ENCODE data around the gene IRX6. TPM values are rescaled to one million over a fixed set of nuclear protein-coding genes. Genes with fewer than 3 reads are reported as not detected.

The IRX6 gene
- total RNA-seq: not detected

DNA sequence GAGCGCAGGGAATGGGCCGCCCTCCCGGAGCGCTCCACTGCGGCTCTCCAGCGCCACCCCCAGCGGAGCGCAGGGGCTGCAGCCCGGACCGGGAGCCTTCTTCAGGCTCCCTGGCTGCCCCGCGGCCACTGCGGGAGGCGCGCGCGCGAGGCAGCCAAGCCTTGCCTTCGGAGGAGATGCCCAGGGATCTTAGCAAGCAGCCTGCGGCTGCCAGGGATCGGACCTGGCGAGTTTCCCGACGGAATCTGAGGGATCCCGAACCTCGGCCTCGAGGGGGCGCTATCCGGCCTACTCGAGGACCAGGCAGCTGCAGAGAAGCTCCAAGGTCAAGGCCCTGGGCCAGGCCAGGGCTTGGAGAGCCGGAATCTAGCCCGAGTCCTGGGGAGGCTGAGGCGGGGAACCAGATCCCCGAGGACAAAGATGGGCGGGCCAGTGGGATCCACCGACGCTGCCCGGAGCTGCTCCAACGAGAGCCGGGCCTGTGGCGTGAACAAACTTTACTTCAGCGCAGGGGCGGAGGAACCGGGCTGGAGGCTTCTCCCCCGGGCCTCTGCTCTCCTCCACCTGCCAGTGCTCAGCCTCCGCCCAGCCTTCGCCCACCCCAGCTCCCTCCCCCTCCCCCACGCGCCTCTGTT is at the start of gene IRX6:
Gene IRX6 (plus strand): TSS at position 567 of the 635 bp plus-strand sequence. CDS start 889 bp downstream, outside the sequence.
- POLR2A ChIA-PET: no interaction called here

DNA sequence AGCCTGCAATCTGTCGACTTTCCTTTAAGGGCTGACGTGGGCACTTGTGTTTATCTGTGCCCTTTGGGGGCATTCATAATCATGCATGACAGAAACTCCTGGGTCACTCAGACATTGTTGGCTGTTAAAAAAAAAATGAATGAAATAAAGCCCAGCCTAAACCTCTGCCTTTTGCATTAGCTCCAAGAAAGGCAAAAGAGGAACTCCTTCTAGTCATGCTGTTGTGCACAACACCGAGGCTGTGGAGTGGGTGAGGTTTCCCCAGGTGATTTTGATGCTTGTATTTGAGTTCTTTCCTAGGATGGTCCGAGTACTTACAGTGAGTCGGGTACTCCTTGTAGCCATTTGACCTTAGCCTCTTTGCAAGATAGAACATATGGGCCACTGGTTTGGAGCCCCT is 49.6 kb upstream of the IRX6 start:
- no peaks in the 10 kb centered on the region for H3K36me3 Mint-ChIP-seq
- POLR2A ChIA-PET: no interaction called here
- H3K4me3 Mint-ChIP-seq: no peak overlapping the region
- intact Hi-C loops (cut with micrococcal nuclease): no loop called here
- no peaks in the 10 kb centered on the region for H3K9me3 Mint-ChIP-seq
- CTCF ChIA-PET: no interaction called here
- H3K4me1 Mint-ChIP-seq (ENCODE audit: low read depth): no peaks in the 10 kb centered on the region
- H3K27me3 Mint-ChIP-seq: peaks cover 1% of the 10 kb centered on the region
- no peak overlapping the region for H3K27ac Mint-ChIP-seq
- DNase-seq: no peak

More for the DNA sequence above, at the start of gene IRX6:
- Mint-ChIP-seq H3K27me3 (peaks cover 31% of the 10 kb centered on the region), H3K36me3 (no peaks in the 10 kb centered on the region), H3K27ac (no peak within 1 kb of the TSS), H3K9me3 (no peaks in the 10 kb centered on the region), H3K4me3 (no peak within 1 kb of the TSS), H3K4me1 (ENCODE audit: low read depth) (no peaks in the 10 kb centered on the region)
- intact Hi-C loops (cut with micrococcal nuclease): loop anchor here (10.0 kb wide), 1 partner anchor 389 kb away; the partner anchor contains the start of gene IRX5
- DNase-seq: no peak
- CTCF ChIA-PET: no interaction called here

DNA sequence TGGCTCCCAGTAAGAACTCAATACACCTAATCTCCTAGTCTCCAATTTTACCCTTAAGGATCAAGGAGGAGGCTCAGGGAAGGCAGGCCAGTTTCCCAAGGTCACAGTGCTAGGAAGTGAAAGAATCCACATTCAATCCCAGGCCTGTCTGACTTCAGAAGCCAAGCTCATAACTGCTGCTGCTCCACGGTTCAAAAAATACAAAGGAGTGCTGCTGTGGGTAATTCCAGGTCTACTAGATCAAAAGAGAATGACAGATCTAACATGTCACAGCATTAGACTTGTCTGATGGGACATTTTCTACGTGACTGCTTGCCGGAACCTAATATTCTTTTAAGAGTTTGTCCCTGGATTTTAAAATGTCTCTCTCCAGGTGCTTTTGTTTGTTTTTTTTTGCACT is 48.8 kb upstream of the IRX6 start:
- H3K27ac Mint-ChIP-seq: no peak overlapping the region
- H3K36me3 Mint-ChIP-seq: no peaks in the 10 kb centered on the region
- intact Hi-C loops (cut with micrococcal nuclease): no loop called here
- no peaks in the 10 kb centered on the region for H3K9me3 Mint-ChIP-seq
- H3K4me3 Mint-ChIP-seq: no peak overlapping the region
- ChIA-PET POLR2A (no interaction called here), CTCF (no interaction called here)
- no peaks in the 10 kb centered on the region for H3K27me3 Mint-ChIP-seq
- no peak for DNase-seq
- no peaks in the 10 kb centered on the region for H3K4me1 Mint-ChIP-seq (ENCODE audit: low read depth)

DNA sequence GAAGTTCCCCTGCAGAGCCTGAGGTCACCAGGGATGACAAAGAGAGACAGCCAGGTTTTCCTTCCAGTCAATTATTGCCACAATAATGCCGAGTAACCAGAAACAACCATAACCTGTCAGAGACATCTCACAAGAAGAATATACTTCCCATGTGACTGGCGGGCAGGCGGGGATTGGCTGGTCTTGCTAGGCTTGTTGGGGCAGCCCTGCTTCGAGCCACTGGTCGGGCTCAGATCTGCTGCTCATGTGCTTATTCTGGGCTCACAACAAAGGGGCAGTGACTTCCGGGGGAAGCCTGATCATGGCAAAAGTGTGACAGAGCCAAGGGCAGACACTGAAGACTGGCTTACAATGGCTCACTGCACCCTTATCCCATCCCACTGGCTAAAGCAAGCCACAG is 48.1 kb upstream of the IRX6 start:
- intact Hi-C loops (cut with micrococcal nuclease): no loop called here
- no peak for DNase-seq
- Mint-ChIP-seq H3K27me3 (no peaks in the 10 kb centered on the region), H3K36me3 (no peaks in the 10 kb centered on the region), H3K27ac (no peak overlapping the region), H3K4me1 (ENCODE audit: low read depth) (no peaks in the 10 kb centered on the region), H3K4me3 (no peak overlapping the region), H3K9me3 (no peaks in the 10 kb centered on the region)
- ChIA-PET CTCF (no interaction called here), POLR2A (no interaction called here)

DNA sequence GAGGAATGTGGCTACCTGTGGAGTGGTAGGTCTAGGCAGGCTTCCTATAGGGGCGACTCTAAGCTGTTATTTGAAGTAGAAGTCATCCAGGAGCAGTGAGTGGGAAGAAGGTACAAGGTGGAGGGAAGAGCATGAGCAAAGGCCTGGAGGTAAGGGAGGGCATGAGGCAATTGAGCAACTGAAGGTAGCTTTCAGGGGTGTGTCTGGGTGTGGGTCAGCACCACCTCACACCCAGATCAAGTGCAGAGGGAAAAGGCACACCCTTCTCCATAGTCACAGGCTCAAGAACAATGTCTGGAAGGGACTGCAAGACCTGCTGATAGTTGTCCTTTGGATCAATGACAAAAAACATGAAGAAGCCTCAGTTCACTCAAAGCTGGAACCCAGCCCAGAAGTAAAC is 46.5 kb upstream of the IRX6 start:
- Mint-ChIP-seq H3K27ac (no peak overlapping the region), H3K27me3 (peaks cover 5% of the 10 kb centered on the region), H3K36me3 (no peaks in the 10 kb centered on the region), H3K4me1 (ENCODE audit: low read depth) (no peaks in the 10 kb centered on the region), H3K9me3 (no peaks in the 10 kb centered on the region), H3K4me3 (no peak overlapping the region)
- intact Hi-C loops (cut with micrococcal nuclease): no loop called here
- CTCF ChIA-PET: no interaction called here
- POLR2A ChIA-PET: no interaction called here
- DNase-seq: no peak

DNA sequence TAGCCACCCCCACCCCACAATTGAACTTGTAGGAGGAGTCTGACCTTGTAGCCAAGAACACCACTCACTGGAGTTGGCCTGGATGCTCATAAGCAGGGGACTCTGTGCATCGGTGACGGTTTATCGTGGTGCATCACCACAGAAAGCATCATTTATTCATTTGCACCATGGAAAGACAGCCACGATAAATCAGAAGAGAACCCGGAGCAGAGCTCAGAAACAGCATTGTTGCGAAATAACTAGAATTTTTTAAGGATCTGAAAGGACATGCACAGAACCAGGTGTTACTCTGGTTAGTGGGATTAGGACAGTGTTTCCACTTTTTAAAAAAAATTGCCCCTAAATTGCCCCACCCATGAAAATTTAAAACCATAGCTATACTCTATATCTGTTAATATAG is 44.4 kb upstream of the IRX6 start:
- H3K9me3 Mint-ChIP-seq: no peaks in the 10 kb centered on the region
- intact Hi-C loops (cut with micrococcal nuclease): no loop called here
- H3K36me3 Mint-ChIP-seq: no peaks in the 10 kb centered on the region
- ChIA-PET CTCF (no interaction called here), POLR2A (interaction anchor here (0.6 kb wide), 1 partner anchor 92 kb away, joined by 3 read pairs; no protein-coding TSS in a partner anchor)
- H3K27me3 Mint-ChIP-seq: peaks cover 8% of the 10 kb centered on the region
- H3K4me3 Mint-ChIP-seq: no peak overlapping the region
- no peak for DNase-seq
- H3K4me1 Mint-ChIP-seq (ENCODE audit: low read depth): no peaks in the 10 kb centered on the region
- no peak overlapping the region for H3K27ac Mint-ChIP-seq

DNA sequence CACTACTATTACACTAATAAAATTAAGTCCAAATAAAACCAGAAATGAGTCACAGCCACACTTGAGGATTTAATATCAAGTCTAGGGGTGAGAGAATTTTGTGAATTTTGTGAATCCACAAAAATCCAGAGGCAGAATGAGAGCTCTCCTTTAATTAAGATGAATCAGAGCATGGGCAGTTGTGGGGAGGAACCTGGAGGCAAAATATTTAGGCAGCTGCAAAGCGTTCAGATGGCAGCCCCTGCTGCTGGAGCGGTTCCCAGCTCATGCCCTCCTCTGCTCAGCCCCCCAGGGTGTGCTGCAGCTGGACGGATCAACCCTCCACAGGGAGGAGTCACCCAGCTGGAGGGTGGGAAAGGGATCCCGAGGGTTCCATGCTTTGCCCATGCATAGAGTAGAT is 43.4 kb upstream of the IRX6 start:
- no peaks in the 10 kb centered on the region for H3K4me1 Mint-ChIP-seq (ENCODE audit: low read depth)
- CTCF ChIA-PET: no interaction called here
- intact Hi-C loops (cut with micrococcal nuclease): no loop called here
- H3K4me3 Mint-ChIP-seq: no peak overlapping the region
- H3K9me3 Mint-ChIP-seq: no peaks in the 10 kb centered on the region
- H3K36me3 Mint-ChIP-seq: no peaks in the 10 kb centered on the region
- POLR2A ChIA-PET: no interaction called here
- peaks cover 8% of the 10 kb centered on the region for H3K27me3 Mint-ChIP-seq
- DNase-seq: no peak
- no peak overlapping the region for H3K27ac Mint-ChIP-seq

DNA sequence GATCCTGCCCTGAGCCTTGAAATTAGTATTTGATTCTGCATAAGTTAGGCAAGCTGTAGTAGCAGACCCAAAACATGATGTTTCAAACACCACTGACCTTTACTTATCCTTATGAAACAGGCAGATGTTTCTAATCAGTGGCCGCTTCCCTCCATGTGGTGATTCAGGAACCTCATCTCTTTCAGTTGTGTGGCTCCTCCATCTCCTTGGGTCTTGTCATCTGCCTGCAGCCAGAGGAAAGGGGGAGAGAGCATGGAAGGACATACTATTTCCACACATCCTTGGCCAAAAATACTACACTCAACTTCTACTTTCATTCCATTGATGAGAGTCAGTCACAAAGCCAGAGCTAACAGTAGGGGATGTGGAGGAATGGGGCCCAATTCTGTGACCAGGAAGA is 41.6 kb upstream of the IRX6 start:
- peaks cover 6% of the 10 kb centered on the region for H3K9me3 Mint-ChIP-seq
- no peaks in the 10 kb centered on the region for H3K4me1 Mint-ChIP-seq (ENCODE audit: low read depth)
- H3K36me3 Mint-ChIP-seq: no peaks in the 10 kb centered on the region
- no peak for DNase-seq
- intact Hi-C loops (cut with micrococcal nuclease): no loop called here
- ChIA-PET POLR2A (no interaction called here), CTCF (no interaction called here)
- H3K4me3 Mint-ChIP-seq: no peak overlapping the region
- peaks cover 8% of the 10 kb centered on the region for H3K27me3 Mint-ChIP-seq
- H3K27ac Mint-ChIP-seq: no peak overlapping the region

DNA sequence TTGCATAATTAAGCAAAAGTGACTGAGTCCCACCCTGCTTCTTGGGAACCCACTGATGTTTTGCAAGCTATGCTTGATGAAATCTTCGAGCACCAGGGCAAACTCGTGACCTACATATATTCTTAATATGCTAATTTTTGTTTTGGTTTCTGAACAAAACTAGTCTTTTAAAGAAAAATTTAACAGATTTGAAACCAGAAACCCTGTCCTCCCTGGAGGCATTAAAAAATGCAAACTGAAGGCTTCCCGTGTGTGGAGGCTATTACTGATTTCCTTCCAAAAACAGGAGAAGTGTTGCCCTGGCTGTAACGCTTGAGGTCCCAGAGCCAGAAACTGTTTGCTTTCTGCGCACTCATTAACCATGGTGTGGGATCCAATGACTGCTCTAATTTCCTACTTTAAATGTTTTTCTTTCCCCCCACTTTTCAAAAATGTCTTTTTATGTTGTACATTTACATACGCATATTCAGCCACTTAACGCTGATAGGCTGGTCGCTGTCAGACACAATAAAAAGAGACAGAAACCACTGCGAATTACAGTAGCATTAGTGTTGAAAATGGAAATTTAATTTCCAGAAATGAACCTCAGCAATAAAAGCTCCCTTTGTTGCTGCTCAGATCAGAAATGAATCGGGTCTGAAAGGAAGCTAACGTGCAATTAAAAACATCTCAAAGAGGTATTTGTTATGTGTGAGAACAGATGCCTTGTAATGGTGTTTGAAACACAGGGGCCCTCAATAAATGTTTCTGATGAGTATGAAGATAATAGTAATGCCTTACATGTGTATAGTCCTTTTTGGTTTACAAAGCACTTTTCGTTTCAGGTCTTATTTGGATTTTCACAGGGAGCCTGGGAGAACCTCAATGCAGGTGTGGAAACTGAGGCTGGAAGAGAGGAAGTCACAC is 39.9 kb upstream of the IRX6 start:
- peaks cover 8% of the 10 kb centered on the region for H3K27me3 Mint-ChIP-seq
- no peaks in the 10 kb centered on the region for H3K36me3 Mint-ChIP-seq
- H3K9me3 Mint-ChIP-seq: peaks cover 12% of the 10 kb centered on the region
- intact Hi-C loops (cut with micrococcal nuclease): no loop called here
- CTCF ChIA-PET: no interaction called here
- no peak for DNase-seq
- no peak overlapping the region for H3K27ac Mint-ChIP-seq
- H3K4me3 Mint-ChIP-seq: no peak overlapping the region
- POLR2A ChIA-PET: no interaction called here
- no peaks in the 10 kb centered on the region for H3K4me1 Mint-ChIP-seq (ENCODE audit: low read depth)

DNA sequence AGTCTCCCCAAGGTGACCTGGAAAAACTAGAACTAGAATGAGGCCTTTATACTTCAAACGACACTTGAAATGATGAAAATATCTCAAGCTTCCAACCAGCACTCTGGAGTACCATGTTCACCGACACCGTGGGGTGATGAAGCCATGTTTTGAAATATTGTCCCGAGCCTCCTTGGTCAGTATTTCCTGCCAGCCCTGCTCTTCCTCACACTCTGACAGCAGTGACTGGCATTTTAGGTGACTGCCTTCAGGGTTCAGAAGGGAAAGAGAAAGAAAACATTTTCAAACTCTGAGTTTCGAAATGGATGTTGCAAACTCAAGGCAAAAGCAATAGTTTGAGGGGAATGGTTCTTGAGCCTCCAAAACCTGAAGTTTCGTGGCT is 39.3 kb upstream of the IRX6 start:
- no peak for DNase-seq
- Mint-ChIP-seq H3K9me3 (peaks cover 12% of the 10 kb centered on the region), H3K4me1 (ENCODE audit: low read depth) (no peaks in the 10 kb centered on the region), H3K36me3 (no peaks in the 10 kb centered on the region), H3K4me3 (no peak overlapping the region), H3K27me3 (peaks cover 11% of the 10 kb centered on the region), H3K27ac (no peak overlapping the region)
- ChIA-PET POLR2A (no interaction called here), CTCF (no interaction called here)
- intact Hi-C loops (cut with micrococcal nuclease): no loop called here

DNA sequence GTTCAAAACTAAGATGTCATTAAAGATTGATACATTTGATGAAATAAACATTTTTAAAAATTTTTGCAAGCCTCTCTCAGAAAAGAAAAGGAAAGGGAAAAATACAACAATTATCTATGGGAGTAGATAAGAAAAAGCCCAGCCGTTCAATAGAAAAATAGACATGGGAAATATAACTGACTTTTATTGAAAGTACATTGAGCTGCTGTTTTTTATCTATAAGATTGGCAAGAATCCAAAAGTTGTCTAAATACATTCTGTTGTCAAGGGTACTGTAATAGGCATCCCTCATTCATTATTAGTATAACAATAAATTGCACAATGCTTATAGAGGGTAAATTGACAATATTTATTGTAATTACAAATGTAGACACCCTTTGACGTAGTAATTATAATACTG is 38.4 kb upstream of the IRX6 start:
- H3K9me3 Mint-ChIP-seq: peaks cover 12% of the 10 kb centered on the region
- H3K36me3 Mint-ChIP-seq: no peaks in the 10 kb centered on the region
- H3K27ac Mint-ChIP-seq: no peak overlapping the region
- intact Hi-C loops (cut with micrococcal nuclease): no loop called here
- H3K4me1 Mint-ChIP-seq (ENCODE audit: low read depth): no peaks in the 10 kb centered on the region
- H3K27me3 Mint-ChIP-seq: peaks cover 11% of the 10 kb centered on the region
- no peak overlapping the region for H3K4me3 Mint-ChIP-seq
- ChIA-PET POLR2A (no interaction called here), CTCF (no interaction called here)
- no peak for DNase-seq

DNA sequence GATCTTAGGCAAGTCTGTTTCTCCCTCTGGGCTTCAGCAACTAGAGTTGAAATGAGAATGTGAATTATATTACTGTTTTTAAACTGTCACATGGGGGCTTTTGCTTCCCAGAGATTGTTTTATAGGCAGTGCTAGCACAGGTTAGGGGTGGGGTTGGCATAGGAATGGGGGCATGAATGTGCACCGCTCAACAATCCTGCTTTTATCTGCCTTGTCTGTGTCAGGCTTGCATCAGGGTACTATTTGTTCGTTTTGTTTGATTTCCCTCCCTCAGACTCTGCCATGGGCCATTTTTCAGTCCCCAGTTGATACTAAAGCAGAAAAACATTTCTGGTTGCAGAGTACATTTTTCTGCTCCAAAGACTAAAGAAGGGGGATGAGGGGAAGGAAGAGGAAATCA is 34.6 kb upstream of the IRX6 start:
- Mint-ChIP-seq H3K27me3 (peaks cover 8% of the 10 kb centered on the region), H3K27ac (no peak overlapping the region), H3K4me1 (ENCODE audit: low read depth) (no peaks in the 10 kb centered on the region), H3K4me3 (no peak overlapping the region), H3K9me3 (peaks cover 12% of the 10 kb centered on the region), H3K36me3 (no peaks in the 10 kb centered on the region)
- intact Hi-C loops (cut with micrococcal nuclease): no loop called here
- POLR2A ChIA-PET: no interaction called here
- CTCF ChIA-PET: no interaction called here
- DNase-seq: no peak

DNA sequence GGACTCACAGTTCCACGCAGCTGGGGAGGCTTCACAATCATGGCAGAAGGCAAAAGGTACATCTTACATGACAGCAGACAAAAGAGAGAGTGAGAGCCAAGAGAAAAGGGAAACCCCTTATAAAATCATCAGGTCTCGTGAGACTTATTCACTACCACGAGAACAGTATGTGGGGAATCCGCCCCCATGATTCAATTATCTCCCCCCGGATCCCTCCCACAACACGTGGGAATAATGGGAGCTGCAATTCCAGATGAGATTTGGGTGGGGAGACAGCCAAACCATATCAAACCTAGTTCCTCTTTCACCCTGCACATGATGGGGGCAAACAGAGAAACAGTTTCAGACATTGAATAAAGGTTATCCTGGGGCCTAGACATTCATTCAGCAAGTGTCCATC is 32.2 kb upstream of the IRX6 start:
- no peak for DNase-seq
- intact Hi-C loops (cut with micrococcal nuclease): no loop called here
- no peaks in the 10 kb centered on the region for H3K36me3 Mint-ChIP-seq
- no peak overlapping the region for H3K4me3 Mint-ChIP-seq
- H3K9me3 Mint-ChIP-seq: peaks cover 12% of the 10 kb centered on the region
- no peak overlapping the region for H3K27ac Mint-ChIP-seq
- H3K27me3 Mint-ChIP-seq: peaks cover 8% of the 10 kb centered on the region
- H3K4me1 Mint-ChIP-seq (ENCODE audit: low read depth): no peaks in the 10 kb centered on the region
- POLR2A ChIA-PET: no interaction called here
- CTCF ChIA-PET: no interaction called here
